ENCODE data around the gene CDH4. TPM values are rescaled to one million over a fixed set of nuclear protein-coding genes. Genes with fewer than 3 reads are reported as not detected.

Gene CDH4
- total and polyA plus RNA-seq, 2 donors (not counting 1 experiment from before 2014, with no cell fraction given), result not detected

DNA sequence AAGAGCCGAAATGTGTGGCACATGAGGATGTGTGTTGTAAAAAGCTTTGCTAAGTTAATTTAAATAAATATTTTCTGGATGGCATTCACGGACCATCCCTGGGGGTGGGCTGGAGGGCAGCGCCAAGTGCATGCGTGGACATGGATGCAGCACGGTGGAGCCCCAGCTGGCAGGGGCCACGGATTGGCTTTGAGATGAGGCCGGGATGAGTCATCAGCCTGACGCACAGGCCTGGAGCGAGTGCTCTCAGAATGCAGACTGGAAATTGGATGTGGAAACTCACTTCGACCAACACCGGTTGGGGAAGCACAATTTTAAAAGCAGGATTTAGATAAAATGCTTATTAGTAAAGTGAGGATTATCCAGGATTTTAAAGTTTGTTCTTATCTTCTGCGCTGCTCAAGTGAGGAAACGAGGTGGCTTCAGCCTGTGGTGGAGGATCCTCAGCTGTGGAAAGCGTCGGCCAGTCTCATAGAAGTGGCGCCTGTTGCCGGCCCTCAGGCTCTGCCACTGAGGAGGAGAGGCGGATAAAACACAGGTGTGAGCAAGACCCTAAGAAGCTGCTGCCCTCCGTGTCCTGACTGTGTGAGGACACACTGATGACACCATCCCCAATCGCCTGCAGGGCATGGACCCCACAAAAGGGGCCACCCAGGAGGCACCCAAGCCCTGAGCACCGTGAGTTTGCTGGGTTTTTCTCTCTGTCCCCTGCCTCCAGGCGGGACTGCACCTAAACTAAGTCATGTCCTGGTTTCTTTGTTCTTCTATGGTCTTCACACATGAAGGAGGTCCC, 279.7 kb downstream of the CDH4 start:
- ChIA-PET POLR2A (no interaction called here), CTCF (no interaction called here)
- no peaks in the 10 kb centered on the region for H3K36me3 ChIP-seq (replicated peaks in 1 of 2; ENCODE audit: control extremely low read depth in 1 of 2, control insufficient read depth in 1 of 2, extremely low read depth in 1 of 2, insufficient read depth in 2 of 2, low read length in 1 of 2)
- no peak for TF ChIP-seq CTCF (IDR thresholded peaks at IDR 0.05)
- no peak for TF ChIP-seq EZH2 (IDR thresholded peaks at IDR 0.05; ENCODE audit: borderline replicate concordance, insufficient read depth, low read depth, low read length, poor library complexity, severe bottlenecking)
- H4K20me1 ChIP-seq (ENCODE audit: control insufficient read depth, insufficient read depth, low read length, poor library complexity, severe bottlenecking), result no peaks in the 10 kb centered on the region
- no peak overlapping the region for H3K4me3 ChIP-seq (ENCODE audit: control extremely low read depth in 1 of 5, extremely low read depth in 1 of 5, insufficient read depth in 1 of 5, low read depth in 2 of 5, low read length in 4 of 5)
- DNase-seq, result no peak
- H2AFZ ChIP-seq (ENCODE audit: insufficient read depth, low read depth, low read length, poor library complexity, severe bottlenecking), result no peak overlapping the region
- no peak overlapping the region for H3K9ac ChIP-seq (ENCODE audit: low read length)
- H3K79me2 ChIP-seq (ENCODE audit: control insufficient read depth, insufficient read depth, low read length), result no peaks in the 10 kb centered on the region
- Mint-ChIP-seq H3K27me3 (no peaks in the 10 kb centered on the region), H3K4me3 (no peak overlapping the region), H3K4me1 (no peaks in the 10 kb centered on the region), H3K9me3 (ENCODE audit: insufficient read depth) (no peaks in the 10 kb centered on the region), H3K27ac (no peak overlapping the region)
- no peak overlapping the region for H3K27ac ChIP-seq (ENCODE audit: low read length in 2 of 2)
- H3K9me3 ChIP-seq (ENCODE audit: control extremely low read depth in 1 of 3, control insufficient read depth in 2 of 3, insufficient read depth in 1 of 3, low read length in 2 of 3), result peaks cover 0 to 35% (median 0%) of the 10 kb centered on the region in 3 donors
- no peak for ATAC-seq (ENCODE audit: low read depth)
- H3K4me1 ChIP-seq (ENCODE audit: control insufficient read depth in 2 of 2, insufficient read depth in 2 of 2, low read length in 2 of 2), result no peaks in the 10 kb centered on the region
- H3K27me3 ChIP-seq (replicated peaks in 1 of 4; ENCODE audit: control extremely low read depth in 1 of 4, control insufficient read depth in 3 of 4, insufficient read depth in 4 of 4, low read length in 3 of 4), result no peaks in the 10 kb centered on the region
- intact Hi-C loops (cut with micrococcal nuclease), result no loop called here
- H3K4me2 ChIP-seq (replicated peaks; ENCODE audit: low read depth, low read length, poor library complexity, severe bottlenecking), result no peak overlapping the region
- 91% methylated on average over 22 of the region's 22 CpGs for WGBS (ENCODE audit: insufficient coverage)

GRCh38 chr20:61532736-61533135, 280.7 kb downstream of the CDH4 start:
- Histone ChIP-seq H4K20me1 (ENCODE audit: control insufficient read depth, insufficient read depth, low read length, poor library complexity, severe bottlenecking) (no peaks in the 10 kb centered on the region), H3K36me3 (replicated peaks in 1 of 2; ENCODE audit: control extremely low read depth in 1 of 2, control insufficient read depth in 1 of 2, extremely low read depth in 1 of 2, insufficient read depth in 2 of 2, low read length in 1 of 2) (no peaks in the 10 kb centered on the region), H3K79me2 (ENCODE audit: control insufficient read depth, insufficient read depth, low read length) (no peaks in the 10 kb centered on the region), H3K9me3 (ENCODE audit: control extremely low read depth in 1 of 3, control insufficient read depth in 2 of 3, insufficient read depth in 1 of 3, low read length in 2 of 3) (peaks cover 0 to 37% (median 0%) of the 10 kb centered on the region in 3 donors), H3K4me1 (ENCODE audit: control insufficient read depth in 2 of 2, insufficient read depth in 2 of 2, low read length in 2 of 2) (no peaks in the 10 kb centered on the region), H3K27ac (ENCODE audit: low read length in 2 of 2) (no peak overlapping the region), H3K9ac (ENCODE audit: low read length) (no peak overlapping the region), H3K4me3 (ENCODE audit: control extremely low read depth in 1 of 5, extremely low read depth in 1 of 5, insufficient read depth in 1 of 5, low read depth in 2 of 5, low read length in 4 of 5) (no peak overlapping the region), H2AFZ (ENCODE audit: insufficient read depth, low read depth, low read length, poor library complexity, severe bottlenecking) (no peak overlapping the region), H3K4me2 (replicated peaks; ENCODE audit: low read depth, low read length, poor library complexity, severe bottlenecking) (no peak overlapping the region), H3K27me3 (replicated peaks in 1 of 4; ENCODE audit: control extremely low read depth in 1 of 4, control insufficient read depth in 3 of 4, insufficient read depth in 4 of 4, low read length in 3 of 4) (no peaks in the 10 kb centered on the region)
- H3K27me3 Mint-ChIP-seq, result no peaks in the 10 kb centered on the region
- ATAC-seq (ENCODE audit: low read depth) (no peak), DNase-seq (no peak)
- ChIA-PET POLR2A (no interaction called here), CTCF (no interaction called here)
- intact Hi-C loops (cut with micrococcal nuclease), result no loop called here
- H3K27ac Mint-ChIP-seq, result no peak overlapping the region
- no peaks in the 10 kb centered on the region for H3K9me3 Mint-ChIP-seq (ENCODE audit: insufficient read depth)
- TF ChIP-seq EZH2 (IDR thresholded peaks at IDR 0.05; ENCODE audit: borderline replicate concordance, insufficient read depth, low read depth, low read length, poor library complexity, severe bottlenecking) (no peak), CTCF (IDR thresholded peaks at IDR 0.05) (no peak)
- H3K4me3 Mint-ChIP-seq, result no peak overlapping the region
- no peaks in the 10 kb centered on the region for H3K4me1 Mint-ChIP-seq
- WGBS (ENCODE audit: insufficient coverage), result 91% methylated on average over 8 of the region's 8 CpGs

Measured in B cell (primary cell).